Camera-type eye (tissue), 1 donor: ENCODE data around the gene RPL3. TPM values are rescaled to one million over a fixed set of nuclear protein-coding genes. Genes with fewer than 3 reads are reported as not detected.

Experiments
- total RNA-seq: library from RNA; depleted of rRNA; stranded (reverse); fragments of >200 nt; gene quantifications from one replicate; pipeline ENCODE4 v1.2.3, GENCODE V29; 2014

The RPL3 gene
- total RNA-seq, result 1,828 TPM

DNA sequence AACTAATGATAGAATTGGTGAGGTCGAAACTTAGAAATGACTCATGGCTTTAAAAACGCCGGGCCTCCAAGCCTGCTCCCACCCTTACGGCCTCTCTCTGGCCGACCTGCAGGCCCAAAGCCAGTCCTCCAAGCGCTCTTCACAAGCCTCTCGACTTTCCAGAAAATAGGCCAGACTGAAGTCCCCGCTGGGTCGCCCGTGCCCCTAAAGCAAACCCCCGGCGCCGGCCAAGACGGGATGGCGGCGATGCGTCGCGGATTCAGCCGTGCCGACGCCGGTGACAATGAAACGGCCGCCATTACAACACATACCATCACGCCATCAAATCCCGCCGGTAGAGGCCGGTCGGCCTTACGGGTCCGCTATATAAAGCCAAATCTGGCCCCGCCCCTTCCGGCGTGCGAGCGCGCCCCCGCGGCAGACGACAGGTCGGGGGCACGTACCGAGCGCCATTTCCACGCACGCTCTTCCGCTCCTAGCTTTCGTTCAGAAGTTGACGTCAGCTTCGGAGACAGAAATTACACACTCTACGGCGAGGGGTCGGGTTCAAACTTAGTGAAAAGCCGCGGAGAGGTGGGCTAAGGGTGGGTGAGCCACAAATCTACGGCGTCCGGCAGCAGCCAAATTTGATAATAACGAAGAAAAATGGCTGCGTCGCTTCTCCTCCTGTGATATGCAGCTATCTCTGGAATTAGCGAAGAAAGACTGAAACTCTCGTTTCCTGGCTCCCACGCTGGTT lies at the start of gene RPL3:
RPL3 (minus strand) TSS at position 340 of the 739 bp plus-strand sequence; CDS start at position 314, 26 bp downstream.

DNA sequence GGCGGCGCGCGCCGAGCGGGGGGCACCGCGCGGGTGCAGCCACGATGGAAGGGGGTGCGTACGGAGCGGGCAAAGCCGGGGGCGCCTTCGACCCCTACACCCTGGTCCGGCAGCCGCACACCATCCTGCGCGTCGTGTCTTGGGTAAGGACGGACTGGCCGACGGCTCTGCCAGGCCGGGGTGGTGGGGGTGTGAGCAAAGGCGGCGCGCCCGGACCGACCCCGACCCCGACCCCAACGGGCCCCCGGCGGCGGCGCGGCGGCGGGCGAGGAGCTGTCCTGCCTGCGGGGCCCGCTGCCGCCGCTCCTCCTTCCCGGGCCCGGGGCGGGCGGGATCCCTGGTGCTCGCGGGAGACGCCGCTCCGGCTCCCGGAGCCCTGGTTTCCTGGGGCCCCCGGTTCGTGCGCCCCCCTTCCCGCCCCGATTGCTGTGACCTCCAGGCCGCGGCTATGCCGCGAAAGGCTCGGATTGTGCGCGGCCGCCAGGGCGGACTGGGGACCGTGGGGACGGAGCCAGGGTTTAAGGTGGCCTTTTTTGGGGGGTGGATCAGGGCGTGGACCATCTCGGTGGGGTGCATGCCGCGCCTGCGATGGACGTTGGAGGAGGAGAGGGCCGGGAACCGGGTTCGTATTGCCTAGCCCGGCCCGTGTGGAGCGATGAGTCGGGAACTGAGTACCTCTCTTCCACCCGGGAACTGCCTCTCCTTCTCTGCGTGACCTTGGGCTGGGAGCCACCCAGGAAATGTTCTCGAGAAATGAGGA lies 30.7 kb upstream of the RPL3 start, which contains the start of gene SYNGR1:
SYNGR1 (plus strand) TSS at position 25 of the 760 bp plus-strand sequence; CDS start at position 45, 20 bp downstream.

Other genes with a start within 250 kb of the RPL3 start
- 6.5 TPM for gene APOBEC3G, start 242.3 kb downstream of the RPL3 start, total RNA-seq
- gene APOBEC3H, start 222.4 kb downstream of the RPL3 start, total RNA-seq, result not detected
- gene CBX7, start 166.9 kb downstream of the RPL3 start, total RNA-seq, result 27.4 TPM
- 10.4 TPM for gene PDGFB, start 74.6 kb downstream of the RPL3 start, total RNA-seq
- 82.6 TPM for gene SYNGR1, start 30.4 kb upstream of the RPL3 start, total RNA-seq
- gene TAB1, start 80.2 kb upstream of the RPL3 start, total RNA-seq, result 30.1 TPM
- gene MGAT3, start 137.4 kb upstream of the RPL3 start, total RNA-seq, result 12.9 TPM
- 24.1 TPM for gene MIEF1, start 182.7 kb upstream of the RPL3 start, total RNA-seq
- 157 TPM for gene ATF4, start 200.9 kb upstream of the RPL3 start, total RNA-seq
- 41.8 TPM for gene RPS19BP1, start 213.1 kb upstream of the RPL3 start, total RNA-seq